Fibroblast of villous mesenchyme (primary cell): ENCODE results near the gene TTC27. TPM values are rescaled to one million over a fixed set of nuclear protein-coding genes. Genes with fewer than 3 reads are reported as not detected.
"Not testable (repeated sequence)": the region's sequence is repeated elsewhere in the genome, so short reads cannot be mapped to it uniquely, and the experiment has no call there.

ENCODE experiments used
- DNase-seq: peaks from one replicate; pipeline ENCODE4 v3.0.0-alpha.2; 2010; ENCODE audit warnings: low read depth
- H3K4me3 ChIP-seq: 2 replicates; pipeline ENCODE4 v1.5.1; 2011; ENCODE audit warnings: low read depth, mild to moderate bottlenecking, low read length
- CTCF ChIP-seq: IDR thresholded peaks from 2 replicates; pipeline ENCODE4 v1.5.1; 2012; ENCODE audit warnings: low read depth, mild to moderate bottlenecking, low read length; ENCODE audit not compliant: insufficient read depth
- total RNA-seq: library from RNA; depleted of rRNA; stranded (reverse); fragments of >200 nt; gene quantifications from 2 replicates; pipeline ENCODE4 v1.2.3, GENCODE V29; 2012

The TTC27 gene
- total RNA-seq, 1 donor = 32.4 TPM

GRCh38 chr2:32746669-32747068, 118.8 kb downstream of the TTC27 start:
- no peak for TF ChIP-seq CTCF
- H3K4me3 ChIP-seq = no peak overlapping the region
- no peak for DNase-seq

GRCh38 chr2:32748158-32748557, 120.3 kb downstream of the TTC27 start:
- DNase-seq = no peak
- no peak for TF ChIP-seq CTCF
- H3K4me3 ChIP-seq = no peak overlapping the region

GRCh38 chr2:32750880-32751279, 123.0 kb downstream of the TTC27 start:
- DNase-seq = no peak
- H3K4me3 ChIP-seq = no peak overlapping the region
- no peak for TF ChIP-seq CTCF

GRCh38 chr2:32752205-32752604, 124.4 kb downstream of the TTC27 start:
- no peak for DNase-seq
- no peak overlapping the region for H3K4me3 ChIP-seq
- TF ChIP-seq CTCF = no peak

- H3K4me3 ChIP-seq = no peak overlapping the region
- no peak for TF ChIP-seq CTCF
- DNase-seq = no peak
Measured at GRCh38 chr2:32752952-32753351, 125.1 kb downstream of the TTC27 start.

GRCh38 chr2:32754676-32755075, 126.8 kb downstream of the TTC27 start:
- not testable (repeated sequence) for DNase-seq, H3K4me3 ChIP-seq

- no peak overlapping the region for H3K4me3 ChIP-seq
- DNase-seq = no peak
- TF ChIP-seq CTCF = no peak
Measured at GRCh38 chr2:32755666-32756065, 127.8 kb downstream of the TTC27 start.
